DOHH2 (cell line): ENCODE results near the gene FMNL2.

Experiments
- H3F3A ChIP-seq: fragments of 200-600 bp; sonication (generic), shearing (Covaris generic); 2 replicates; pipeline ENCODE4 v1.6.0; 2016; ENCODE audit warnings: antibody characterized with exemption, mild to moderate bottlenecking; ENCODE audit not compliant: control insufficient read depth, insufficient read depth
- H3K27ac ChIP-seq: fragments of 200-600 bp; sonication (generic); 2 replicates; pipeline ENCODE4 v1.5.1; 2014; ENCODE audit warnings: low read depth, mild to moderate bottlenecking, low read length, moderate library complexity
- H3K27me3 ChIP-seq: fragments of 200-600 bp; sonication (generic); 2 replicates; pipeline ENCODE4 v1.6.1; 2014; ENCODE audit warnings: mild to moderate bottlenecking, low read length, mixed read lengths; ENCODE audit not compliant: control insufficient read depth
- H3K36me3 ChIP-seq: fragments of 200-600 bp; sonication (generic); 2 replicates; pipeline ENCODE4 v1.6.1; 2014; ENCODE audit warnings: mild to moderate bottlenecking, low read length, moderate library complexity, mixed read lengths; ENCODE audit not compliant: control insufficient read depth
- H3K4me1 ChIP-seq: fragments of 200-600 bp; sonication (generic); 2 replicates; pipeline ENCODE4 v1.6.1; 2014; ENCODE audit warnings: mild to moderate bottlenecking, low read length, mixed read lengths; ENCODE audit not compliant: control insufficient read depth
- H3K4me2 ChIP-seq: fragments of 200-600 bp; sonication (generic); 2 replicates; pipeline ENCODE4 v1.6.0; 2014; ENCODE audit warnings: mild to moderate bottlenecking, low read length, moderate library complexity
- H3K4me3 ChIP-seq: fragments of 200-600 bp; sonication (generic); 2 replicates; pipeline ENCODE4 v1.5.1; 2014; ENCODE audit warnings: mild to moderate bottlenecking, low read length, mixed read lengths
- H3K79me2 ChIP-seq: fragments of 200-600 bp; sonication (generic); 2 replicates; pipeline ENCODE4 v1.6.1; 2014; ENCODE audit warnings: mild to moderate bottlenecking, low read length, mixed read lengths; ENCODE audit not compliant: control insufficient read depth
- H3K9me2 ChIP-seq: fragments of 200-600 bp; sonication (generic); replicated peaks from 2 replicates; pipeline ENCODE4 v1.6.1; 2014; ENCODE audit warnings: mild to moderate bottlenecking, low read length, mixed read lengths; ENCODE audit not compliant: control insufficient read depth
- H3K9me3 ChIP-seq: fragments of 200-600 bp; sonication (generic); 2 replicates; pipeline ENCODE4 v1.6.1; 2014; ENCODE audit warnings: antibody characterized with exemption, low read length, mixed read lengths; ENCODE audit not compliant: control insufficient read depth, insufficient read depth
- H4K20me1 ChIP-seq: fragments of 200-600 bp; sonication (generic); 2 replicates; pipeline ENCODE4 v1.6.0; 2014; ENCODE audit warnings: low read depth, mild to moderate bottlenecking, antibody characterized with exemption, low read length, moderate library complexity; ENCODE audit not compliant: control insufficient read depth, insufficient read depth
- CTCF ChIP-seq: fragments of 200-600 bp; sonication (generic); IDR thresholded peaks from one replicate; pipeline ENCODE4 v1.5.1; 2014; ENCODE audit warnings: antibody characterized with exemption, mild to moderate bottlenecking, low read depth, low read length; ENCODE audit not compliant: poor library complexity, severe bottlenecking
- EZH2phosphoT487 ChIP-seq: fragments of 200-600 bp; sonication (generic); IDR thresholded peaks from 2 replicates; pipeline ENCODE4 v1.6.1; 2017; ENCODE audit warnings: borderline replicate concordance, mild to moderate bottlenecking, antibody characterized with exemption, low read length, moderate library complexity, mixed read lengths

FMNL2 gene

GRCh38 chr2:152600697-152601096, 265.7 kb downstream of the FMNL2 start:
- no peaks in the 10 kb centered on the region for H3K36me3 ChIP-seq
- no peaks in the 10 kb centered on the region for H4K20me1 ChIP-seq
- no peak for TF ChIP-seq CTCF
- TF ChIP-seq EZH2phosphoT487, result no peak
- H3K4me3 ChIP-seq, result no peak overlapping the region
- H3K27ac ChIP-seq, result no peak overlapping the region
- H3K9me3 ChIP-seq, result no peaks in the 10 kb centered on the region
- no peak overlapping the region for H3K4me2 ChIP-seq
- H3K79me2 ChIP-seq, result no peaks in the 10 kb centered on the region
- no peaks in the 10 kb centered on the region; the same call in 1 of the 2 replicates for H3K9me2 ChIP-seq
- no peaks in the 10 kb centered on the region for H3F3A ChIP-seq
- H3K27me3 ChIP-seq, result no peaks in the 10 kb centered on the region
- H3K4me1 ChIP-seq, result no peaks in the 10 kb centered on the region

GRCh38 chr2:152602750-152603149, 267.8 kb downstream of the FMNL2 start:
- Histone ChIP-seq H3K79me2 (no peaks in the 10 kb centered on the region), H3K4me2 (no peak overlapping the region), H3K4me1 (no peaks in the 10 kb centered on the region), H3K9me3 (no peaks in the 10 kb centered on the region), H3K36me3 (no peaks in the 10 kb centered on the region), H4K20me1 (no peaks in the 10 kb centered on the region), H3F3A (no peaks in the 10 kb centered on the region), H3K27me3 (no peaks in the 10 kb centered on the region), H3K9me2 (no peaks in the 10 kb centered on the region; the same call in 1 of the 2 replicates), H3K4me3 (no peak overlapping the region), H3K27ac (no peak overlapping the region)
- TF ChIP-seq CTCF (no peak), EZH2phosphoT487 (no peak)

- Histone ChIP-seq H3K79me2 (no peaks in the 10 kb centered on the region), H3K27ac (no peak overlapping the region), H3F3A (no peaks in the 10 kb centered on the region), H4K20me1 (no peaks in the 10 kb centered on the region), H3K4me3 (no peak overlapping the region), H3K9me2 (no peaks in the 10 kb centered on the region; the same call in 1 of the 2 replicates), H3K4me2 (no peak overlapping the region), H3K9me3 (no peaks in the 10 kb centered on the region), H3K36me3 (no peaks in the 10 kb centered on the region), H3K27me3 (no peaks in the 10 kb centered on the region), H3K4me1 (no peaks in the 10 kb centered on the region)
- TF ChIP-seq EZH2phosphoT487 (no peak), CTCF (no peak)
Observed at GRCh38 chr2:152603166-152603565, 268.2 kb downstream of the FMNL2 start.

- no peaks in the 10 kb centered on the region for H3F3A ChIP-seq
- no peaks in the 10 kb centered on the region for H3K9me3 ChIP-seq
- H3K4me3 ChIP-seq, result no peak overlapping the region
- H3K9me2 ChIP-seq, result no peaks in the 10 kb centered on the region
- no peak overlapping the region for H3K4me2 ChIP-seq
- TF ChIP-seq EZH2phosphoT487 (no peak), CTCF (no peak)
- no peaks in the 10 kb centered on the region for H3K36me3 ChIP-seq
- no peaks in the 10 kb centered on the region for H4K20me1 ChIP-seq
- no peaks in the 10 kb centered on the region for H3K4me1 ChIP-seq
- no peak overlapping the region for H3K27ac ChIP-seq
- H3K79me2 ChIP-seq, result no peaks in the 10 kb centered on the region
- peaks cover 3% of the 10 kb centered on the region for H3K27me3 ChIP-seq
Observed at GRCh38 chr2:152606081-152606480, 271.1 kb downstream of the FMNL2 start.
